NCI-H226 (cell line): ENCODE results near the gene C1QTNF6.
"Not testable (repeated sequence)": the region's sequence is repeated elsewhere in the genome, so short reads cannot be mapped to it uniquely, and the experiment has no call there.

ENCODE experiments used
- DNase-seq: peaks from one replicate; pipeline ENCODE4 v3.0.0-alpha.2; 2015

The C1QTNF6 gene

DNA sequence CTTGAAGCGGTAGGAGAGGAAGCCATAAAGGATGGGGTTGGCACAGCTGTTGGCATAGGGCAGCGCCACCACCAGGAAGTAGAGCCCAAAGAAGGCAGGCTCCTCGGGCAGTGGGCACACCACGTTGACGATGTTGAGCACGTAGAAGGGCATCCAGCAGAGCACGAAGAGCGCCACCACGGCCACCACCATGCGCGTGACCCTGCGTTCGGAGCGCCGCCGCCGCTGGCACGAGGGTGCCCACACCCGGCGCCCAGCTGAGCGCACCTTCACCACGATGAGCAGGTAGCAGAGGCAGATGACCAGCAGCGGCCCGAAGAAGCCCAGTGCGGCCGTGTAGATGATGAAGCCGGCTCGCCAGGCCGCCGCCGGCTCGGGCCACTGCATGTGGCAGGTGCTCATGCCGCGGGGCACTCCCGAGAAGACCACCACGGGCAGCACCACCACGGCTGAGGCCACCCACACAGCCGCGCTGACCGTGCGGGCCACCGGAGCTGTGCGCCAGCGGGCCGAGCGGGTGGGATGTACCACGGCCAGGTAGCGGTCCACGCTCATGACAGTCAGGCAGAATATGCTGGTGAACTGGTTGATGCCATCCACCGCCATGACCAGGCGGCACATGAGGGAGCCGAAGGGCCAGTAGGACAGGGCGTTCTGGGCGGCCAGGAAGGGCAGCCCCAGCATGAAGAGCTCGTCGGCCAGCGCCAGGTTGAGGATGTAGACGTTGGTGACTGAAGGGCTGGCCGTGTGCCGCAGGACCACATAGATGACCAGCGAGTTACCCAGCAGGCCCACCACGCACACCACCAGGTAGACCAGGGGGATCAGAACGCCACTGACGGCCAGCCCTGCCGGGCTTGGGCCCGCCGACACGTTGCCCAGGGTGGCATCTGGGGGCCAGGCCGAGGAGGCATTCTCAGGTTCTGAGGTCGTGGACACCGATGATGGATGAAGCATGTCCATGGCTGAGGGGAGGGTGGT lies 19.1 kb upstream of the C1QTNF6 start:
- DNase-seq = no peak

DNA sequence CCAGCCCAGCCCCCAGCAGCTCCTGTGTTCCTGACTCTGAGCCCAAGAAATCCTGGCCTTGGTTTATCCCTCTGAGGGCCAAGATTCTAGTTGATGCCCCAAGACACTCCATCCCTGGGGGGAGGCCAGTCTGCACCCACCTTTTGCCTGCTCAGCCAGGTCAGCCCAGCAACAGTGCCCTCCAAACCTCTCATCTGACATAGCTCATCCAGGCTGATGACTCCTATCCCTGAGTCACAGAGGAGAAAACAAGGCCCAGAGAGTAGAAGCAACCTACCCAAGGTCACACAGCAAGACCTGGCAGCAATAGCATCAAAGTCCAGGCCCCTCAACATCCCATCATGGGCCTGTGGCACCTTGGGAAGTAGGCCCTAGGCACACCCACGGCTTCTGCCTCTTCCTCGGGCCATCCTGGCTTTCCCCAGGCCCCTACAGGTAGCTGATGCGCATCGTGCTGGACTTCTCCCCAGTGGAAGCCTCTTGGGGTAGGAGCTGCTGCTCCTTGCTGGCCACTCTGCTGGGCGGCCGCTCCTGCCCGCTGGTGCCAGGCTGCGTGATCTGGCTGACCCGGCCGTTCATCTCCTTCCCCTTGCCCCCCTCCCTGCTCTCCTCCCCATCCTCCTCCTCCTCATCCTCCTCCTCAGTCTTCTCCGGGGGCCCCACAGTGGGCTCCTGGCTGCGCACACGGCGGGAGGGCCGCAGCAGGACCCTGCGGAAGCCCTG lies 18.2 kb upstream of the C1QTNF6 start:
- no peak for DNase-seq

DNA sequence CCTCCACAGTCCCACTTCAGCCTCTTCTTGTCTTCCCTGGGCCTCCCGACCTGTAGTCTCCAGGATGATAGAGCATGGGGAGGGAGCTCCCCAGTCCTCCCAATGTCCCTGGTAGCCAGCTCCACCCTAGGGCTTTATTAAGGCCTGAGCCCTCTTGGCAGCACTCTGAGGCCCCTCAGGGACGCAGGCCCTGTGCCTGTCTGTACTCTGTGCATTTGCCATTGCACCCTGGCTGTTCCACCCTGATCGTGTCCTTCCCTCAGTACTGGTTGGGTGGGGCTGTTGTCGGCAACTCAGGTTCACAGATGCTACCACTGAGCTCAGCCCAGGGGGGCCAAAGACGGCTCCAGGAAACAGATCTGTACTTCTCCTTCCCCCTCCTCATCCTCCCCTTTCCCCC lies 17.0 kb upstream of the C1QTNF6 start:
- no peak for DNase-seq

DNA sequence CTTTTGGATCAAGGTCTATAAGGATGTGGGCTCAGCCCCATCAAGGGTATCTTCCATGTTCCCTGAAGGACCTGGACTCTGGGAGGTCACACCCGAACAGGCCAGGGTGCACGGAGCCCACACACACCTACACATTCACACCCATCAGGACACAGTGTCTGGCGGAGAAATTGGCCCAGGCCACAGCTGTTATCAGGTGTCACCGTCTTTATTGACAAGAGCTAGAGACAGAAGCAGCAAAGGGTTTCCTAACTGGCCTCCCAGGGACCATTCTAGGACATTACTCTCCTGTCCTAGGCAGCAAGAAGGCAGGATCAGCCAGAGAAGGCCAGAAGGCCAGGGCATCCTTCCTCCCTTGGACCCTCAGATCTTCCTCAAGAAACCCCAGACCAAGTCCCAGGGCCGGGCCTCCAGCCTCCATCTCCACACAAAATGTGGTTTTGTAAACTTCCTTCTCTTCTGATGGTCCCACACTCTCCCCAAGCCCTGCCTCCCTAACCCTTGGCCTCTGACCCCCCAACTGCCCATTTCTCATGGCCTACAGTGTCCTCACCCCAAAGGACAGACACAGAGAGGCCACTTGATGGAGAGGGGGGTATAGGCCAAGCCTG lies 16.1 kb upstream of the C1QTNF6 start:
- no peak for DNase-seq

DNA sequence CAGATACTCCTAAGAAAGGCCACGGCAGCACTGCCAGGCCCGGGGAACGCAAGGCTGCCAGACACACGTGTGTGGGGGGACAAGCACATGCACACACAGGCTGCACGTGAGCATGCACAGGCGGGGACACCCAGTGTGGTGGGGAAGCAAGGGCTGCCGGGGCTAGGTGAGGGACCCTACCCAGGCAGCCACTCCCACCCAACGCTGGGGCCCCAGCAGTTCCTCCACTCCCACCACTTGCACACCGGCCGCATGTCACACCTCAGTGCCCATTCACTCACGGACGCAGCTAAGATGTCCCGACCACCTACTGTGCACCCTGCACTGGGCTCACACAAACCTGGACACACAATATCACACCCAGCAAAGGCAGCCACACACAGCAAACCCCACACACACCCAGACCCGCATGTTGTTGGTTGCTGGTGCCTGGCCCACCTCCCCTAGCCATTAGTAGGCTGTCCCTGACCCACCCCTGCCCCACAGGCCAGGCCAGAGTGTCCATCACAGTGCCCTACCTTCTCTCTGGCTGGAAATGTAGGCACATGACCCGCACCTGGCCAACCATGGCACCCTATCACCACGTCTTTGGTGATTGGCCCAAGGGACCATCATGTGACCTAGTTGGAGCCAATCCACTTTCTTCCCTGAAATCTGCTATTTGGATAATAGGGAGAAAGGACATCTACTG lies 15.5 kb upstream of the C1QTNF6 start:
- no peak for DNase-seq

DNA sequence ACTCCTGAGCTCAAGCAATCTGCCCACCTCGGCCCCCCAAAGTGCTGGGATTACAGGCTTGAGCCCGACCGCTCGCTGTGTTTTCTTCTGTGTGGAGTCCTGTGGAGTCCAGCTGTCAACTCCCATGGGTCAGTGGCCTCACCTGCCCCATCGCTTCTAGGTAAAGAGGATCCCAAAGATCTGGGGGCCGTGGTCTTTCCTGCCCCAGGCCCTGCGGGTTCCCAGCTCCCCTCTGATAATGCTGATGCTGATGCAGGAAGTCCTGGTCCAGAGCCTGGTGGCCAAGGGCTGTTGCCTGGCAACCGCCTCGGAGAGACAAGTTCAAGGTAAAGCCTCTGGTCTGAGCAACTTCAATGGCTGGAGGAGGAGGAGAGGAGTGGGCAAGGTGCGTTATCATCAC lies 14.7 kb upstream of the C1QTNF6 start:
- DNase-seq = no peak

DNA sequence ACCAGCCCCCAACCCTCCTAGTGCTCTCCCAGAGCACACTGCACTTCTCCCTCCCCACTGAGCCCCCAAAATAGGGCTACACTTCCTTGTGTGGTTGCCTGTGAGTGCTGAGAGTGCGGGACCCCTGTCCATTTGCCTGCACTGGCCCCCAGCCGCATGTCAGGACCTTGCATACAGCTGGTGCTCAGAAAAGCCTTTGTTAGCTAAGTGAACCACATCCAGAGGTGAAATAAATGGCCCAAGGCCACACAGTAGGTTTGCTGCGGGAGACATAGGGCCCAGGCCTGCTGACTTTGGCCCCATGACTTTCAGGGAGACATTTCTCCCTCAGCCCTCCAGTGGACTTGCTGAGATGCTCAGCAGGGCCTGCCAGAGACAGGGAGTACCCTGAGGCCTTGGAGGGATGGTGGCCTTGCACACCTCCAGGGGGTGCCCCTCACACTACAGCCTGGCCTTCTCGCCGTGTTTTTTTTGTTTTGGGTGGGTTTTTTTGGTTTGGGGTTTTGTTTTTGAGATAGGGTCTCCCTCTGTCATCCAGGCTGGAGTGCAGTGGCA lies 14.0 kb upstream of the C1QTNF6 start:
- DNase-seq = no peak

DNA sequence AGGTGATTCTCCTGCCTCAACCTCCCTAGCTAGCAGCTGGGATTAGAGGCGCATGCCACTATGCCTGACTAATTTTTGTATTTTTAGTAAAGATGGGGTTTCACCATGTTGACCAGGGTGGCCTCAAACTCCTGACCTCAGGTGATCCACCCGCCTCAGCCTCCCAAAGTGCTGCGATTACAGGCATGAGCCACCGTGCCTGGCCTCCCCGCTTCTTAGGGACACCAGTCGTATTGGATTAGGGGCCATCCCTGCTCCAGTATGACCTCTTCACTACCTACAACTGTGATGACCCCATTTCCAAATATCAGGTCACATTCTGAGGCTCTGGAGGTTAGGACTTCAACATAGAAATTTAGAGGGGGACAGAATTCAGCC lies 13.4 kb upstream of the C1QTNF6 start:
- not testable (repeated sequence) for DNase-seq

DNA sequence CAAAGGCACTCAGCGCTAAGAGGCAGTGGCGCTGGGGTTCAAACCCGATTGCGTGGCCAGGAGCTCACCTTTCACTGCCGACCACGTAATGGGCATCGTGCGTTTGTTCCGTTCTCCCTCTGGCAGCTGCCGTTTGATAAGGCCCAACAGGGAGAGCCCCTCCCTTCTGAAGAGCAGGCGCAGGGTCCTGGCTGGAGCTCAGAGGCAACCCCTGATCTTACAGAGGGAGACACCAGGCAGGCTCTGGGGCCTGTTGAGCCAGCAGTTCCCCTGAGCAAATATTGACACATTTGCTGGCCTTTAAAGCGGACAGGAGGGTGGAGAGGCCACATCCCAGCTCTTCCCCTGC lies 11.7 kb upstream of the C1QTNF6 start:
- no peak for DNase-seq

DNA sequence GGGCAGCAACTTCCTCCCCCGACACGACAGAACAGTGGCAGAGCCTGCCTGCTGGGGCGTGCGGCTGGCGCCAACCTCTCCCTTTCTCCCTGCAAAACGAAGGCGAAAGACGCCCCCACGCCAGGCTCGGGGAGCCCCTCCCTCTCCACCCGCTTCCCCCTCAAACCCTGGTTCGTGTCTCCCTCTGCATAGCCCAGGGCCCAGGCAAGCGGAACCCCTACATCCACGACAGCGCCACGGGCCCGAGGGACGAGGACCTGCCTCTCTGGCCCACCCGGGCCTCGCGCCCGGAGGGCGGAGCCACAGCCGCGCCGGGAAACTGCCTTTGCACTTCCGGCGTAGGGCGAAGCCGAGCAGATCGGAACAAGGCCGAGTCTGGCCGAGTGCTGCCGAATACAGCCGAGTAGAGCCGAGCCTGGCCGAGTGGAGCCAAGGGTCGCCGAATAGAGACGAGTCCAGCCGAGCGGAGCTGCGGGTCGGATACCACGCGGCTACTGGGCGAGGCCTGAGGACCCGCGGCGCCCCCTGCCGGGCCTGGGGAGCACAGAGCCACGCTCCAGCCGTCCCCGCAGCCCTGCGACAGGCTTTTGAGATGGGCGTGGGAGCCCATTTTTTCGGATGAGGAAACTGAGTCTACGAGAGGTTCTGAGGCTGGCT lies 11.2 kb upstream of the C1QTNF6 start:
- DNase-seq = peak; percentile 73

DNA sequence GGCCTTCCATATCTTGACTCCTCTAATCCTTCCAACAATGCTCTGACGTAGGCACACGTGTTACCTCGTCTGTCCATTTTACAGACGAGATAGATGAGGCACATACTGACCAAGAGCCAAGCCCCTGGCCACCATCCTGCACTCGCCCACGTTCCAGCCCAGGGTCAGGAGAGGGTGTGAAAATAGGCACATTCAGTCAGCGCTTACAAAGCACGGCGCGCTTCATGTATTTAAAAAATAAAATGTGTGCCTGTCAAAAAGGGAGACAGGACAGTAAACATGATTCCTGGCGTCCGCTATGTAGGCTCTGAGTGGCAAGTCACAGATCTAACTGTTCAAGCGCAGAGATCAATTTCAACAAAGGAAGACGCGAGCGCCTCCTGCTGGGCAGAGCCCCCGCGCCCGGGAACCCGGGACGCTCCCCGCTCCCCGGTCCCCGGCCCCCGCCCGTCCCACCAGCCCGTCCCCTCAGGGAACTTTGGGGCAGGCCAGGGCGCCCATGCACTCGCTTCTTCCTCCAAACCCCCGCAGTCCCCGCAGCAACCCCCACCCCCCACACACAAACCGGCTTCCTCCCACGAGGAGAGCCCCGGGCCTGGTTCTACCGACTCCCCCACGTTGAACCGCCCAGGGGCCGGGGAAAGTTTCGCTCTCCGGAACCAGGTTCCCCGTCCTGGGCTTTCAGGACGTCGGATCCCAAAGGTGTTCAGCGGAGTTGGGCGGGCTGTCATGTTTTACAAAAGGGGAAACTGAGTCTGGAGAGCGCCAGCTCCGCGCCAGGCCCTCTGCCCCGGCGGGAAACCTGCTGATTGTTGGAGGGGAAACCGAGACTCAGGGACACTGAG lies 10.4 kb upstream of the C1QTNF6 start:
- DNase-seq = peak; percentile 55

DNA sequence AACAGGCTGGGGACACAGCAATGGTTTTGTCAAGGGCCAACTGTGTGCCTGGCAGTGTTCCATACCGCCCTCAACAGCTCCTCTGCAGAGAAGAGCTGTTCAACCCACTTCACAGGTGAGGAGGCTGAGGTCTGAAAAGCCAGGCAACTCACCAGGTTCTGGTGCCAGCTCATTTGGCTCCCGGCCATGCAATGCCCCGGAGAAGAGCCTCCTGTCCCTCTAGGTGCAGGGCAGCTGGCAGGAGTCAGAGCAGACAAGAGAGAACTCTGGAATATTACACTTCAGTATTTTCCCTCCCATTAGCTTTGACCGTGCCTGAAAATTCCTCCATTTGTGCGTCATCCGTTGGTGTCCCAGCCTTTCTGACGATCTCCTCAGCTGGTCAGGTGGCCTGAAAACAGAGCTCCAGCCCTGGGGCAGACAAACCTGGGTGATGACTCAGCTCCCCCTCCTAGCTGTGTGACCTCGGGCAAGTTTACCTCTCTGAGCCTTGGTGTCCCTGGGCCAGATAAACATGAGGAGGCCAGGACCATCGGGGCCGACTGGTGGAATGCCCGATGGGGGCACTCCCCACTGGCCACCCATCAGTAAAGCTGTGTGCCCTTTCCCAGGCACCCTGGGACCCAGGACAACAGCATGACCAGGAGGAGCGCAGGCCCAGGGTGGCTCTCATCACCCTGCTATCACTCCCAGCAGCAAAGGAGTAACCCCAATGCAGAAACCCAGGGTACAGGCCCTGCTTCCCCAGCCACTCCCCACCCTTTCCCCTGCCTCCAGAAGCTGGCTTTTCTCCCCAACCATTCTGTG lies 9.6 kb upstream of the C1QTNF6 start:
- DNase-seq = peak; percentile 79

DNA sequence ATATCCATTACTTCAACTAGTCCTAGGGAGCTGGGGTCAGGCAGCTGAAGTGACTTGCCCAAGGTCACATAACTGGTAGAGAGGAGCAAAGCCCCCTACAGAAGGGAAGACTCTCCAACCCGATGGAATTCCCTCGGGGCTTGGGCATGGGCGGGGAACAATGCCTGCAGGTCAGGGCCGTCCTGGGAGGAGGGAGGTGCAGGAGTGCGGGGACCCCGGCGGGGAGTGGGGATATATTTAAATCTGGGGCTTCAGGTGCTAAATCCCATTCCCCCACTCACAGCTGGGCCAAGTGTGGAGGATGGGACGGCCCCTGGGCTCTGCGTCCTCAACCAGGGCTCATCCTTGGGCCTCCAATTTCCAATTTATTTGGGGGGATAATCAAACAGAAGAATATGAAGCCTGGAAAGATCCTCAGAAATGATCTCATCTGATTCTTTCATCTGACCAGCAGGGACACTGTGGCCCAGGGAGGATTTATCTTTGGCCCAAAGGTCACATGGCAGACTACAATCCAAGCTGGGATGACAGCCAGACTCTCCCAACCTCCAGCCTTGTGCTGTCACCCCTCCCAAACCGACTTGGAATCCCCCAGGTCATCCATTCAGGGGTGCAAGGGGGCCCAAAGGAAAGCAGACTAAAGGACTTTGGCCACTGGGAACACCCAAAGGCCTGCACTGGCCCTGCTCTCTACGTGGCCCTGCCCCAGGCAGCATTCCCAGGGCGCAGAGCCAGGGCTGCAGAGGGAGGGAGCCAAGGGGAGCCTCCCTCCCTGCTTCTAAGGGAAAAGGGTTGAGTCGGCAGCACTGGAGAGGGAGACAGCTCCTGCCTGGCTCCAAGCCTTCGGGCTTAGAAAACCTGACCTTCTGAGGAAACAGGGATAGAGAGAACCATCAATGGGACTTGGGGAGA lies 8.7 kb upstream of the C1QTNF6 start:
- DNase-seq = peak; percentile 82

DNA sequence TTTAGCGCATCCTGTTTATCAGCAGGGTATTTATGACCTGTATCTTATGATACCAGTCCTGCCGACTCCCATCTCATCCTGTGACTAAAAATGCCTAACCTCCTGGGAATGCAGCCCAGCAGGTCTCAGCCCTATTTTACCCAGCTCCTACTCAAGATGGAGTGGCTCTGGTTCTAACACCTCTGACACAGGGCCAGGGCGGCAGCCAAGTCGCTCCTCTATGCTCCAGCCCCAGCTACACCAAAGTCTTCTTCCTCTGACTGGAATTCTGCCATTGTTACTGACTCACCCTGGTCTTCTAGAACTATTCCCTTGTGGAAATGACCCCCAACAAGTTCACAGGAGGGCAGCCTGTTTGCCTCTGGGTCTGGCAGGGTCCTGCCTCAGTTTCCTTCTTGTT lies 7.9 kb upstream of the C1QTNF6 start:
- no peak for DNase-seq

DNA sequence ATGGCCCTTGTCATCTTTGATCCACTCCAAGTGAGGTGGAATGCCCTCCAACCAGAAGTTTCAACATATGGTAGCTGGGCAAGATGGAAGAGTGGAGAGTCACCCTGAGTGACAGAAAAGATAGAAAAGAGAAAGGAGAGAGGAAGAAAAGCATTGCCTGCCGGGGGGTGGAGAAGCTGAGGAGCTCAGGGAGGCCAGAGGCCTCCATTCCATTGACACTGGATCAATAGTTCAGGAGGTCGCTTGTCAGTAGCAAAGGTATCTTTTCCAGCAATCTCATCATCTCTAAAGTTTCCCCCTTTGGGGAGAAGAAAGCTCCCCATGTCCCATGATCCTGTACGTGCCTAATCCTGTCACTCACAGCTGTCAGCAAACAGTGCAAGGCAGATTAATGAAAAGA lies 6.7 kb upstream of the C1QTNF6 start:
- no peak for DNase-seq

DNA sequence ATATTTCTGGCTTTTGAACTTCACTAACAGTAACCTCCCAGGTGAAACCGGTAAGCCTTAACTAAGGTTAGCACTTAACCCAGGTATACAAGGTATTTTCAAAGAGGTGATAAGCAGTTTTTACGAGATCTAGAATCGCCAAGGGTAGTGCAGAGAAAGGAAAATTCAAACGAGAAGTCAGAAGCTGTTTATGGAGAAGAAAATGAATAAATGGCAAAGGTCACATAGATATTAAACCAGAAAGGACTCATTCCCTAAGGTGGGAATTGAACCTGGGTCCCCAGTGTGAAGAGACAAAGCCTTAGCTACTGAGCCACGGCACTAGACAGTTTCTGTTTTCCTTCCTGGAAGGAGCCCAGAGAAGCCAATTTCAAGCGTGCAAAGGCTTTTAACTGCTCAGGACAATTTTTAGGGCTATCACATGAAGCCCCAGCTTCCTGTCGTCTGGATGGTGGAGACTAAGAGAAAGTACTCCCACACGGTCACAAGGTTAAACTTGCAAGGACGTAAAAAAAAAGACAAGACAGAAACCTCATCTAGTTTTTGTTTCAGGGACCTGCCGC lies 5.7 kb upstream of the C1QTNF6 start:
- no peak for DNase-seq

DNA sequence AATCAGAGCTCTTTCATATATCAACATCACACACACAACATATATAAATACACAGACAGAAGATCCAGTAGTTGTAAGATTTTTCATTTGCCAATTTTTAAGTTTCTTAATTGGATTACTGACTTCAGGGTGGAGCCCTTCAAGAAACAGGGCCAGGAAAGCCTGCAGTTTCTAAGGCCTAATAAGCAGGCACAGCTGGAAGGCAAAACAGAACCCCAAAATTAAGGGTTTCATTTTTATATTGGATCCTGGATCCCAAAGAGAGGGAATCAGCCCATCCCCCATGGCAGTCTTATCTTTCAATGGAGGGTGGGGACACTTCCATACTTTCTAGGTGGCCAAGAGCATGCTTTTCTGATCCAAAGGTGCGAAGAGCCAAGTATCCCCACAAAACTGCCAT lies 4.7 kb upstream of the C1QTNF6 start:
- DNase-seq = no peak

DNA sequence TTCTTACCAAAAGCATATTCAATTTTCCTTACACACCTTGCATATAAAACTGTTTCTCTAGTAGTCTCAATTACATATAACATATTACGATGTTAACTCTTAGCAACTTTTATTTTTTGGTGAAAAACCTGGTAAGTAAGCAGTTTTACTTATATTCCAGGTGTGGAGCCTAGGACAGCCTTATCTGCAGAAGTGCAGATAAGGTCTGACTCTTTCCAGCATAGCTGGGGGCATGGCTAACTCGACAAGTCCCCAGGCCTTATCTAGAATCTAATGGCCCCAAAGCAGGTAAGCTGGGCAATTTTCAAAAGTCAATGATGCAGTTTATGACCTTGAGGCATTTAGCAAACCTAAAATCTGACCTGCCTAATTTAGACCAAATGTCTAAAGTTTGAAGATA lies 4.2 kb upstream of the C1QTNF6 start:
- DNase-seq = no peak

DNA sequence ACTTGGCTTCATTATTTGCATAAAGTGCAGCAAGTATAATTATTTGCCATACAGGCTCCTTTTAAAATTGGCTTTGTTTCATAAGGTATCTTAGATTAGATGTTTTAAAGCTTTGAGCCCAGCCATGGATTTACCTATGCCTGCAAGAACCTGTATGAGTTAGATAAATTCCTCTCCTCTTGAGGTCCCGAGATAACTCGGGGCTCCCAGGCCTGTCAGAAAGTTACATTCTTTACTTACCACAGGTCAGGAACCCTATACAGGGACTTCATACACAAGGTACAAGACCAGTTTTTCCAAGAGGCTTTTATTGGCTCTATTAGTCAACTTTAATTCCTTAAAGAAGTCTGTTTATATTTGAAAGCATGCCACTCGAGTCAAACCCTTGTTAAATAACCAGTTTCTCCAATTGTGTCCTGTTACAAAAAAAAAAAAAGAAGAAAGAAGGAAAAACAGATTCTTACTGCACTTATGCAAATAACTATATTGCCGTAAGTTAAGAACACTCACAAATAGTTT lies 2.3 kb upstream of the C1QTNF6 start:
- DNase-seq = no peak
